Activated T-cell treated with anti-CD3 and anti-CD28 coated beads for 1 hour (primary cell): ENCODE measurements around the gene REM1.

ENCODE experiments used
- DNase-seq: peaks from one replicate; pipeline ENCODE4 v3.0.0-alpha.2; 2020; ENCODE audit warnings: low read depth

REM1 gene

GRCh38 chr20:31523361-31524283 is 48.5 kb downstream of the REM1 start:
- DNase-seq = no peak

- no peak for DNase-seq
These were observed 52.2 kb downstream of the REM1 start for GRCh38 chr20:31527266-31527665.
